H1 (cell line): ENCODE data around the gene MTR. TPM values are rescaled to one million over a fixed set of nuclear protein-coding genes. Genes with fewer than 3 reads are reported as not detected.

Experiments
- ASH2L ChIP-seq: fragments of 200-600, 300-600 bp; sonication (generic); IDR thresholded peaks from one replicate; pipeline ENCODE4 v1.7.1; 2017; ENCODE audit warnings: low read length
- CBX8 ChIP-seq: fragments of 300-800, 300-1000 bp; sonication (generic); IDR thresholded peaks from 2 replicates; pipeline ENCODE4 v1.7.1; 2016; ENCODE audit warnings: low read depth, low read length, borderline replicate concordance
- EP300 ChIP-seq, 2 experiments: IDR thresholded peaks; 1 replicate in 1 of 2; 2 replicates in 1 of 2; pipeline ENCODE4 v1.6.1; 2011 to 2012; ENCODE audit warnings: low read depth in 2 of 2, low read length in 2 of 2, mild to moderate bottlenecking in 2 of 2, borderline replicate concordance in 1 of 2, inconsistent platforms in 1 of 2, moderate library complexity in 1 of 2
- KDM5A ChIP-seq: fragments of 200-600 bp; IDR thresholded peaks from 2 replicates; pipeline ENCODE4 v1.7.1; 2012; ENCODE audit warnings: mild to moderate bottlenecking, low read length, inconsistent platforms, mixed read lengths
- POU5F1 ChIP-seq: IDR thresholded peaks from 2 replicates; pipeline ENCODE4 v1.6.1; 2011; ENCODE audit warnings: low read depth, mild to moderate bottlenecking, low read length, moderate library complexity
- RXRA ChIP-seq: IDR thresholded peaks from 2 replicates; pipeline ENCODE4 v1.6.1; 2011; ENCODE audit warnings: low read depth, mild to moderate bottlenecking, low read length, moderate library complexity; ENCODE audit not compliant: insufficient read depth
- SAP30 ChIP-seq: fragments of 300-600 bp; sonication (generic); IDR thresholded peaks from 2 replicates; pipeline ENCODE4 v1.7.1; 2012; ENCODE audit warnings: low read length, moderate library complexity, mild to moderate bottlenecking, inconsistent platforms; ENCODE audit not compliant: insufficient read depth, insufficient replicate concordance
- TEAD4 ChIP-seq: IDR thresholded peaks from 2 replicates; pipeline ENCODE4 v1.6.1; 2012; ENCODE audit warnings: low read depth, low read length, inconsistent platforms, mixed read lengths
- polyA plus RNA-seq, 7 experiments: library from polyadenylated mRNA; depleted of rRNA in 3 of 7; stranded (reverse) in 5 of 7; unstranded in 2 of 7; fragments of >200 nt in 5 of 7; fragments of 200-250 nt in 2 of 7; gene quantifications; 1 replicate in 5 of 7; 2 replicates in 1 of 7; 4 replicates in 1 of 7; pipeline versions ENCODE4 v1.2.1 to v1.2.3, GENCODE V29; 2011 to 2013; ENCODE audit warnings: missing spikeins in 2 of 7, mixed read lengths in 2 of 7
- total RNA-seq: library from RNA; stranded (reverse); fragmentation: NEBNext Ultra II Directional; extraction: Animal tissue kit (Norgen Biotek cat#: 25700); gene quantifications from 2 replicates; pipeline ENCODE4 v1.2.1, GENCODE V29; 2021

Gene MTR
- total and polyA plus RNA-seq, 2 of the 8 experiments (the other 6 are each of a cell fraction or from before 2014, with no cell fraction given) = 4.8 to 27.4 TPM

DNA sequence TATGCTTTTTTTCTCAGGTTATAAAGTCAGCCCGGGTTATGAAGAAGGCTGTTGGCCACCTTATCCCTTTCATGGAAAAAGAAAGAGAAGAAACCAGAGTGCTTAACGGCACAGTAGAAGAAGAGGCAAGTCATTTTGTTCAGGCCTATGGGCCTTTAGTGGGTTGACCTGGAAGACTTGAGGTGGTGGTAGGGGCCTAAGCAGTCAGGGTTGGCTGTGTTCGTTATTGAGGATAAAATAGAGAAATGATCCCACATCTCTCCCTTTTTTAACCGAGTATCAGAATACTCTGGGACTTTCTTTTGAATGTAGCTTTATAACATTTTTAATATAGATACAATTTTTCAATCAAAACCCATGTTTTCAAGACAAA is 67.1 kb downstream of the MTR start (continued):
- TF ChIP-seq EP300 (IDR thresholded peaks at IDR 0.05; ENCODE audit: borderline replicate concordance in 1 of 2, low read depth in 2 of 2, low read length in 2 of 2) = no peak
- TF ChIP-seq RXRA = no peak
- TF ChIP-seq POU5F1 = no peak
- TF ChIP-seq SAP30 = no peak
- no peak for TF ChIP-seq CBX8
- TF ChIP-seq ASH2L = no peak
- TF ChIP-seq KDM5A = no peak
- TF ChIP-seq TEAD4 = no peak
